ENCODE results near the gene CORO1A.
"Not testable (repeated sequence)": the region's sequence is repeated elsewhere in the genome, so short reads cannot be mapped to it uniquely, and the experiment has no call there.

The CORO1A gene

GRCh38 chr16:30205541-30206236 lies 22.3 kb downstream of the CORO1A start:
- not testable (repeated sequence) for DNase-seq (ENCODE audit: low read depth)

- DNase-seq (ENCODE audit: low read depth), result not testable (repeated sequence)
Measured at GRCh38 chr16:30206252-30206651, 22.9 kb downstream of the CORO1A start.

- DNase-seq (ENCODE audit: low read depth), result not testable (repeated sequence)
Measured at GRCh38 chr16:30207063-30207704, 23.8 kb downstream of the CORO1A start.

GRCh38 chr16:30209032-30209431 lies 25.6 kb downstream of the CORO1A start:
- DNase-seq (ENCODE audit: low read depth), result not testable (repeated sequence)

GRCh38 chr16:30211414-30211813 lies 28.0 kb downstream of the CORO1A start:
- not testable (repeated sequence) for DNase-seq (ENCODE audit: low read depth)

GRCh38 chr16:30217082-30217481 lies 33.7 kb downstream of the CORO1A start:
- DNase-seq (ENCODE audit: low read depth), result not testable (repeated sequence)

Measured in fibroblast of the conjunctiva (primary cell).